Measurements from ENCODE around the gene EXOC6B.
"Not testable (repeated sequence)": the region's sequence is repeated elsewhere in the genome, so short reads cannot be mapped to it uniquely, and the experiment has no call there.

Gene EXOC6B

GRCh38 chr2:72421771-72422379, 404.0 kb downstream of the EXOC6B start:
- not testable (repeated sequence) for DNase-seq

- DNase-seq: no peak
Measured at GRCh38 chr2:72415781-72416475, 409.9 kb downstream of the EXOC6B start.

- DNase-seq: no peak
Measured at GRCh38 chr2:72415241-72415661, 410.6 kb downstream of the EXOC6B start.

GRCh38 chr2:72414137-72414760, 411.6 kb downstream of the EXOC6B start:
- no peak for DNase-seq

GRCh38 chr2:72413716-72414115, 412.1 kb downstream of the EXOC6B start:
- no peak for DNase-seq

GRCh38 chr2:72412214-72412613, 413.6 kb downstream of the EXOC6B start:
- no peak for DNase-seq

- DNase-seq: no peak
Measured at GRCh38 chr2:72399879-72400278, 426.0 kb downstream of the EXOC6B start.

- no peak for DNase-seq
Measured at GRCh38 chr2:72395096-72395495, 430.7 kb downstream of the EXOC6B start.

- DNase-seq: no peak
Measured at GRCh38 chr2:72394541-72395070, 431.2 kb downstream of the EXOC6B start.

- no peak for DNase-seq
Measured at GRCh38 chr2:72389447-72389846, 436.4 kb downstream of the EXOC6B start.

- DNase-seq: no peak
Measured at GRCh38 chr2:72388263-72388662, 437.6 kb downstream of the EXOC6B start.

GRCh38 chr2:72386288-72386687, 439.5 kb downstream of the EXOC6B start:
- no peak for DNase-seq

- no peak for DNase-seq
Measured at GRCh38 chr2:72378753-72379348, 447.0 kb downstream of the EXOC6B start.

- DNase-seq: no peak
Measured at GRCh38 chr2:72367530-72368225, 458.2 kb downstream of the EXOC6B start.

GRCh38 chr2:72363406-72363805, 462.4 kb downstream of the EXOC6B start:
- DNase-seq: no peak

- no peak for DNase-seq
Measured at GRCh38 chr2:72362733-72363132, 463.1 kb downstream of the EXOC6B start.

GRCh38 chr2:72361521-72361920, 464.3 kb downstream of the EXOC6B start:
- DNase-seq: no peak

- no peak for DNase-seq
Measured at GRCh38 chr2:72361042-72361441, 464.8 kb downstream of the EXOC6B start.

GRCh38 chr2:72350852-72351251, 475.0 kb downstream of the EXOC6B start:
- DNase-seq: no peak

- no peak for DNase-seq
Measured at GRCh38 chr2:72349016-72349415, 476.8 kb downstream of the EXOC6B start.

GRCh38 chr2:72347081-72347480, 478.8 kb downstream of the EXOC6B start:
- DNase-seq: no peak

- no peak for DNase-seq
Measured at GRCh38 chr2:72341639-72342038, 484.2 kb downstream of the EXOC6B start.

GRCh38 chr2:72340665-72341064, 485.2 kb downstream of the EXOC6B start:
- DNase-seq: no peak

All from activated CD4-positive, alpha-beta T cell treated with anti-CD3 and anti-CD28 coated beads for 1 hour (primary cell).